HG03460 (cell line): ENCODE data around the gene HPGD.

Experiments used
- ATAC-seq: cut with Tn5 transposase; IDR thresholded peaks from one replicate; pipeline ENCODE4 v1.9.1; 2021; ENCODE audit not compliant: unreplicated experiment

The HPGD gene

DNA sequence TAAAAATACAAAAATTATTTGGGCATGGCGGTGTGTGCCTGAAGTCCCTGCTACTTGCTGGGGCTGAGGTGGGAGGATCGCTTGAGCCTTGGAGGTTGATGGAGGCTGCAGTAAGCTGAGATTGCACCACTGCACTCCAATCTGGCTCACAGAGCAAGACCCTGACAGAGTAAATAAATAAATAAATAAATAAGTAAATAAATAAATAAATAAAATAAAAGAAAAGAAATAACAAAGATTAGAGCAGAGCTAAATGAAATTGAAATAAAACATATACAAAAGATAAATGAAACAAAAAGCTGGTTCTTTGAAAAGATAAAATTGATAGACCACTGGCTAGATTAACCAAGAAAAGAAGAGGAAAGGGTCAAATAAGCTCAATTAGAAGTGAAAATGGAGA, 43.1 kb downstream of the HPGD start:
- no peak for ATAC-seq

DNA sequence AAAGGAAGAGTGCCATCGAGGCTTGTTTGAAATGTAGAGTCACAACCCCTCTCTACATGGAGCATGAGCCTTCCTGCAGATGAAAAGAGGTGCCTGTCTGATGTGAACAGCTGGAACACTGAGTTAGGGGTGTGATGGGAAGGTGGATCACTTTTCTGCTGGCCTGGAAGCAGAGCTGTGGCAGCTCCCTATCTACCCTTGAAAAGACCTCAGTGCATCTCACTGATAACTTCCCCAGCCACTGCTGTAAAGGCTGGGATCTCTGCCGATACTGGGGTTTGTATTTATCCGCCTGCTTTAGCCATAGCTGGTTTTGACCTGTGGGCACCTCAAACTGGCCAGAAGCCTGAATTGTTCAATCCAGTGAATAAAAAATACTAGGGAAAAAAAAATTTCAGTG, 46.8 kb downstream of the HPGD start:
- no peak for ATAC-seq

DNA sequence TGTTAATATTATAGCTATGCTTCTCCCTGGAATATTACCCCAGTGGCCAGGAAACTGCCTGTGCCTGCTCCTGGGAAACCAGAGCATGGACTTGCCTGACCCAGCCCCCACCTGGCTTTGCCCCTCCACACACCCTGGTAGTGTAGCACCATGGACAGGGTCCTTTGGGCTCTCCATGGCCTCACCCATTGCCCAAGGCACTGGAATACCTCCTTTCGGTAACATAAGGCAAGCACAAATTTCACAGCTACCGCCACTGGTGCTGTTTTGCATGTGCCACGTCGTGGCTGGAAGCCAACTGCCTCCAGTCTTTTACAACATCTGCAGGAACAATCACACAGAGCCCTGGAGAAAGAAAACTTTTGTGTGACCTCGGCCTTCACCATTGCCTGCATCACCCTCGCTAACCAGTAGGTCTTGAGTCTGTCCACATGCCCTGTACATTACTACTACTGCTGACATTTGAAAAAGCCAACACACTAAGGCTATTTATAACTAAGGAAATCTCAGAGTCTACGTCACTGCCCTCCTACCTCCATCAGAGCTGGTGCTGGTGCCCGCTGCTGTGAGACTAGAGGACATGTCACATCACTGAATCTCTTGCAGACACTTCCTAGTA, 47.7 kb downstream of the HPGD start:
- ATAC-seq: no peak

DNA sequence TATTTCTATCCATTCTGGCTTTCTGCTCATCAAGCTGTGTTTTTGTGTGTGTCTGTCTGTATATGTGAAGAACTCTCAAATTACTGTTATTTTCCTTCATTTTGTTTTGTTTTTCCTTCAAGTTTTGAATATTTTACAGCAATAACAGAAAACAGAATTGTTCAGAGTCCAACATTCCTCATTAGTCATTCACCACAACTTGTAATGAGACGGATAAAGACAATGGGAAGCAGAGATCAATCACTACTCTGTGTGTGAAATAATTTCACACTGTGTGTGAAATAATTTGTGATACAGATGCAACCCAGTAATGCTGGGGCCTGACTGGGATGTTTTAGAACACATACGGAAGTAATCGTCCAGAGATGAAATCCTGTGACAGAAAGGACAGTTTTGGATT, 55.2 kb downstream of the HPGD start:
- no peak for ATAC-seq

DNA sequence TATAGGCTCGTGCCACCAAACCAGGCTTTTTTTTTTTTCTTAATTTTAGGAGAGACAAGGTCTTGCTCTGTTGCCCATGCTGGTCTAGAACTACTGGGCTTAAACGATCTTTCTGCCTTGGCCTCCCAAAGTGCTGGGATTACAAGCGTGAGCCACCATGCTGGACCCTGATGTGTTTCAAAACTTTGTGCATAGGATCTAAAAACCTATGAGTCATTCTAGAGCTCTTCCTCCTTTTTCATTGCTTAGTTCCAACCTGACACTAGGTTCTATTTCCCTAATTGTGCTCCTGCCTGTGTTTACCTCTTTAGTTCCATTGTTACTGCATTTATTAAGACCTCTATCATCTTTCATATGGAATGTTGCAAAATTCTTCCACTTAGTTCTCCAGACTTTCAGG, 57.3 kb downstream of the HPGD start:
- no peak for ATAC-seq

DNA sequence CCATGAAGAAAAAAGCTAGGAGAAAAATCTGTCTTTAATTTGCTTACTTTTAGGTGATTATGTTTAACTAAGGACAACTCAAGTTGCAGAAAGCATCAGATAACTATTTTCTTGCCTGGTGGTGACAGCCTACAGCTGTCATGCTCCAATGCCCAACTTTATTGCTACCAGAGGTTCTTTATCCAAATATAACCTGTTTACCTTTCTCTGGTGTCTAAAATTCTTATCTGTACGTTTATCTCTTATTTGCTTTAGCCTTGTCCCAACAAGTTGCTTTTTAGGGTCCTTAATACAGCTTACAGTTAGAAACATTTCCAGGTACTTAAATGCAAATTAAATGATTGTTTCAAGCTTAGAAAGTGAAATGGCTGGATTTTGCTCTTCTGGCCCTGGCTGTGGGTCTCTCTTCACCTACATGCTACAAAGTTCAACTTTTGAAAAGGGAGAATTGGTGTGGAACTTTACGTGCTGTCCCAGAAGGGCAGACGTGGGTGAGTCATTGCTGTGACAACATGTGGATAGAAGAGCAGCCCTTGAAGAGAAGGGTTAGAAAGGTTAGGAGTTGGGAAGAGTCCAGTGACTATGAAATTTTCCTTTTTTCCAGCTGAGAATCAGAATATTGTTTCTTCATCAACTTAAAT, 60.7 kb downstream of the HPGD start:
- no peak for ATAC-seq

DNA sequence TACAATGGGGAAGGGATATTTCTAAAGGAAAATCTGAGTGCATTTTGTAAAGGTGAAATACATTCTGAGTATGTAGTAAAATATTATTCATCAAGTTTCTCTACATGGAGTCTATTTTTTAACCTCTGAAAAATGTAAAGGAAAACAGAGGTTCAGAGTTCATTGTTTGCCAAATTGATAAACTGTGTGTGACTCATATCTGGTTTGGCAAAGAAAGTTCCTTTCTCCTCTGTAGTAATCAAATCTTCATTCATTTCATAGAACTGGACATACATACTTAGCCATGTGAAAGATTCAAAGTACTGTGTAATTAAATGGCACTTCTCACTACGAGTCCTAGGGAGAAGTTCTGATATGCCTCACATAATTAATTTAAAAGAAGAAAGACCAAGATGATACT, 61.6 kb downstream of the HPGD start:
- ATAC-seq: no peak

DNA sequence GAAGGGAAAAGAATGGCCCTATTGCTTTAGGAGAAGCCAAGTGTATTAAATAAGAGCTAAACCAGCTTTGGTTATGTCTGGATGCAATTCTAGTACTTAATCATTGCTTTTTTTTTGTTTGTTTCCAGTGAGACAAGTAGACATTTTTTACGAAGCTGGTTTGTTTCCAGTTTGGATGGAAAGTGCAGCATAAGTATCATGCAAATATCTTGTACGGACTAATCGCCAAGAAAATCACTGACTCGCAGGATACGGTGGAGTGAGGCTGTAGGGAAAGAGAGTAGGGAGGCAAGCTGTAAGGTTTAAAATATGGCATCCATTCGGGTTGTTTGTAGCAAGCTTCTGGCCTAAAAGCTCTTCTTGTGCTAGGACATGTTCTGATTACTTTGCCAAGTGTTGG, 64.8 kb downstream of the HPGD start:
- ATAC-seq: no peak

DNA sequence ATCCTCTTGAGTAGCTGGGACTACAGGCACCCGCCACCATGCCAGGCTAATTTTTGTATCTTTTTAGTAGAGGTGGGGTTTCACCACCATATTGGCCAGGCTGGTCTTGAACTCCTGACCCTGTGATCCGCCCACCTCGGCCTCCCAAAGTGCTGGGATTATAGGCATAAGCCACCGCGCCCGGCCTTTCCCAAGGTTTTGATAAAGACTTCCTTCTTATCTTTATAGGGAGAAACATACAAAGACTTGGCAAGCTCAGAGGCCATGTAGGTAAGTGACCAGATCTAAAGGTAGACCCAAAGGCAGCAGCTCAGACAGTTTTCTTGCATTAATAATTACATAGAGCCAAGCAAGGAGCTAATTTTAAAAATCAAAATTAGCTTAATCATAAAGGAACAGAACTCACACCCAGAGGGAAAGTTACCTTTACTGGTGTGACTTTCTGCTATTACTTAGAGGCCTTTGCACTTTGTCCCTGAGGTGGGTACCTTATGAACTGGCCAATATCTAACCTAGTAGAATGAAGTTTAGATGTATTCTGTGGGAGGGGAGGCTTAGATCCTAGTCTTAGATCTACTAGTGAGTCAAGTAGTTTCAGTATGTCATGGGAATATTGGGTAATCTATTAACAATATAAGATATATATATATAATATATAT, 67.3 kb downstream of the HPGD start:
- ATAC-seq: no peak

DNA sequence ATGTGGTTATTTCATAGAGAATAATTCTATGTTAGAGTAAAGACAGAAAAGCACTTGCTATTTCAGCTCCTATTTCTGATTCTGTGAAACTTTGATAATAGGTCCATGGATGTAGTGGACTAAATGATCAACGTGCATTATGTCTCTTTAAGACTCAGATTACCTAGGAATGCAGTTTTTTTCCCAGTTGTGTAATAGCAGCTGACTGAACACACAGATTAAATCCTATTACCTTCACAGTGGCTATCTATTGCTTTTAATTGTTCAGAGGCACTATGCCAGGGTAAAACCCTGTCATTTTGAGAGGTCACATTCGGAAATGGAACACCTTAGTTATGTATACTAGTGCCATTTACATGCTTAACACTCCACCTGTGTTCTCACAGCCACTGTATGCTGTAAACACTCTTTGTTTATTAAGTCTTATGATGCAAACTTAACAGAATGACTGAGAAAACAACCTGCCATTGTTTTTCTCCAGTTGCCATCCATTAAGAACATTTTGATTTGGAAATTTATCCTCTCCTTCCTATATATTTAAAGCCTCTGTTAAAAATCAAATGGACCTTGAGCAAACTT, 70.5 kb downstream of the HPGD start:
- no peak for ATAC-seq

DNA sequence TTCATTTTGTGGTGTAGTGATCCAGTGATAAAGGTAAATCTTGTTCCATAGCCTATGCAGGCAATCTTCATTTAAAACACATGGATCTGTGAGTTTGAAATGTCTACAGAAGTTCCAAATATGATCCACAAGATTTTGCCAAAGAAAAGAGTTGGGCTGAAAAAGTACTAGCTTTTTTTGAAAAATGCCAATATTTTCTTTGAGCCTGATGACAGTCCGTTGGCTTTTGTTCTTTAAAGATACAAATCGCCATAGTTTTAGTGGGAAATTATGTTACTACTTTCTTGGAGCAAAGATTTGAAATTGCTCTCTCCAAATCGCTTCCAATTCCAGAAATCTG, 71.5 kb downstream of the HPGD start:
- ATAC-seq: no peak

DNA sequence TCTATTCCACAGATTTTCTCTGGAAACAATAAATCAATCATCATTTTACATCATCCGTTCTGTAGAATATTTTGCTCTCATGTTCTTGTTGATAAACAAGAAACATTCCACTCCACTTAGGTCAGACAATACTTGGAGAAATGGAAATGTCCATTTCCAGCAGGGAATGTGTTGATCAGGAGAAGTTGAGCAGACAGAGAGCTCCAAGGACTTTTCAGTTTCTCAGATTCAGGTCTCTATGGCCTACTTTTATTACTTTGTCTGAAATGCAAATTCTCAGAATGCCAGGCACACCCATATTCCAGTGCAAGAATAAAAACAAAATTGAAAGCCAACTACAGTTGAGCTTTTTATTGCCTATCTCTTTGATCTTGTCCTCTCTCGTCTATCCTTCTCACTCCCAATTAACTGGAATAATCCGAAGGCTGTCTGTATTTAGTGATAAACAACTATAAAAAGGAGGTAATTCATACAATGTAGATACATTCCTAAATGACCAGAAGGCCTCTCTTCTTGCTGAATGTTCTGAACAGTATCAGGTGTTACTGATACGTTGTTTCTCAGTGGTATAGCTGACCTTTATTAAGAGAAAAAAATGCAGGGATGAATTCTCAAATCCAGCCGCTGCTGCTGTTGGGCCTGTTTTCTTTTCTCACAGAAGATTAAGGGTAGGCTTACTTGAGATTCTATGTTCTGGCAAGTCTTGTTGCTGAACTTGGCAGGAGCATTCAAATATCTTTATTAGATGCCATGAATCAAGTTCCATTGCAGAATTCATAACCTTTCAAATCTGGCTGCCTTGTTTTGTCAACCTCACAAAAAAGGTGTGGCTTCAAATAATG, 72.1 kb downstream of the HPGD start:
- no peak for ATAC-seq

DNA sequence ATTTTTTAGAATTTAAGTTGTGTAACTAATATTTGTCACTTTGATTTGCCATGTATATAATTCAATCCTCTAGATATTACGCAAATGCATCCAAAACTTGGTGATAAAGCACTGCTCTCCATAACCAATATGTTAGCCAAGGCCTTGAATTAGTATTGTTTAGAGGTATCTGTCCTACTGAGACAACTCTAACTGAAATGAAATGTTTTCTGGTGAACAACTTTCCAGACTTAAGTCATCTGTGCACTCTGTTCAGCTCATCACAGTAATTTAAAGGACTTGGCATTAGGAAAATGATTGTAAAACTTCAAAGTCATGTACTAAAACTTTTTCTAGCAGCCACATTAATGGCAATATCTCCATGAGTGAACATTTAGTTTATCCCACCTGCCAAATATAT, 73.1 kb downstream of the HPGD start:
- no peak for ATAC-seq

DNA sequence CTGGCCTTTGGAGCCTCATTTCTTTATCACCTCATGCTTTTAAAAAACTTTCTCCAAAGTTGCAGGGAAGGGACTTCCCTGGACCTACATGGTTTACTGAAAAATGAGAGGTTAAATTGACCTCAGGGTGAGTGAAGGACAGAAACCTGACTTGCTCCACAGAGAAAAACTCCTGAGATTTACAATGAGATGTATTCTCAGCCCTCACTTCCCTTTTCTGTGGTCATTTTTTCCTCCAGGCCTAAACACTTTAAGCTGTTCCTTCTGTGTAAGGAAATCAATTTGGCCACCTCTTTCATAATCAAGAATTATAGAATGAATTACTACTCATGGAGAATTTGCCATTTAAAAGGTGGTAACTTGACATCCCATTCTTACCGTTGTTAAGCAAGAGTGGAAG, 77.9 kb downstream of the HPGD start:
- no peak for ATAC-seq
